Ishikawa (cell line): ENCODE results near the gene PPFIBP2.

Source experiments
- EP300 ChIP-seq: IDR thresholded peaks from 2 replicates; pipeline ENCODE4 v1.6.1; 2012; ENCODE audit warnings: borderline replicate concordance
- TAF1 ChIP-seq: IDR thresholded peaks from 2 replicates; pipeline ENCODE4 v1.6.1; 2012; ENCODE audit warnings: low read depth, mild to moderate bottlenecking
- YY1 ChIP-seq: IDR thresholded peaks from 2 replicates; pipeline ENCODE4 v1.6.1; 2012; ENCODE audit warnings: low read depth
- TF ChIP-seq, protein P1 (sequence below): IDR thresholded peaks from 2 replicates; pipeline ENCODE4 v1.6.1; 2012; ENCODE audit warnings: low read depth, mild to moderate bottlenecking

DNA sequence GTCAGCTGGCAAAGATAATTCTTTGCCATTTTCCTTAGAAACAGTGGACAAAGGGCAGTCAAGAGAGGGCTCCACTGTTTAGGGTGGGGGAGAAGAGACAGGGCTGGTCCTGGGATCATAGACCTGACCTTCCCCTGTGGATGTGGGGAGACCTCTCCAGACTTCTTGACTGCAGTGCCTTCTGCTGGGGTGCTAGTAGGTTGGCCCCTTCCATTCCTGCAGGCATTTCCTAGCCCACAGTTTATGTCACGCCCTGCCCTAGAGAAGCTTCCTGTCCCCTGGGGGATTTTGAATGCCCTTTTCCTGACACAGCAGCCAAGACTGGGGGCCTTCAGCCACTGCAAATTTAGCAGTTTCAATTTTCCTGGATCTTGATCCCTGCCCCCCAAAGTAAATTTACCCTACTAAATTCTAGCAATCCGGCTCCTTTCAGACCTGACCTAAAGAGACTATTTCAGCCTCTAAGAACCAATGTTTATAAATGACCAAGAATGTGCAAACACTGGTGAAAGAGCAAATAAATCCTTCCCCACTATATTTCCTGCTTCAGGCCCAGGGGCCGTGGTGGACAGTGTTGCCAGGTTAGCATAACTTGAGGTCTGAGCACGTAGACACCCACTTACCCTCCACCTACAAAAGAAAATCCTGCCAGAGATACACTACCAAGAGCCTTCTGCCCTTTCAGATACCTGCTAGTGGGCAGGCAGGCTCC lies 58.4 kb downstream of the PPFIBP2 start:
- TF ChIP-seq EP300: no peak
- TF ChIP-seq, protein P1, sequence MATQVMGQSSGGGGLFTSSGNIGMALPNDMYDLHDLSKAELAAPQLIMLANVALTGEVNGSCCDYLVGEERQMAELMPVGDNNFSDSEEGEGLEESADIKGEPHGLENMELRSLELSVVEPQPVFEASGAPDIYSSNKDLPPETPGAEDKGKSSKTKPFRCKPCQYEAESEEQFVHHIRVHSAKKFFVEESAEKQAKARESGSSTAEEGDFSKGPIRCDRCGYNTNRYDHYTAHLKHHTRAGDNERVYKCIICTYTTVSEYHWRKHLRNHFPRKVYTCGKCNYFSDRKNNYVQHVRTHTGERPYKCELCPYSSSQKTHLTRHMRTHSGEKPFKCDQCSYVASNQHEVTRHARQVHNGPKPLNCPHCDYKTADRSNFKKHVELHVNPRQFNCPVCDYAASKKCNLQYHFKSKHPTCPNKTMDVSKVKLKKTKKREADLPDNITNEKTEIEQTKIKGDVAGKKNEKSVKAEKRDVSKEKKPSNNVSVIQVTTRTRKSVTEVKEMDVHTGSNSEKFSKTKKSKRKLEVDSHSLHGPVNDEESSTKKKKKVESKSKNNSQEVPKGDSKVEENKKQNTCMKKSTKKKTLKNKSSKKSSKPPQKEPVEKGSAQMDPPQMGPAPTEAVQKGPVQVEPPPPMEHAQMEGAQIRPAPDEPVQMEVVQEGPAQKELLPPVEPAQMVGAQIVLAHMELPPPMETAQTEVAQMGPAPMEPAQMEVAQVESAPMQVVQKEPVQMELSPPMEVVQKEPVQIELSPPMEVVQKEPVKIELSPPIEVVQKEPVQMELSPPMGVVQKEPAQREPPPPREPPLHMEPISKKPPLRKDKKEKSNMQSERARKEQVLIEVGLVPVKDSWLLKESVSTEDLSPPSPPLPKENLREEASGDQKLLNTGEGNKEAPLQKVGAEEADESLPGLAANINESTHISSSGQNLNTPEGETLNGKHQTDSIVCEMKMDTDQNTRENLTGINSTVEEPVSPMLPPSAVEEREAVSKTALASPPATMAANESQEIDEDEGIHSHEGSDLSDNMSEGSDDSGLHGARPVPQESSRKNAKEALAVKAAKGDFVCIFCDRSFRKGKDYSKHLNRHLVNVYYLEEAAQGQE: no peak
- no peak for TF ChIP-seq YY1
- TF ChIP-seq TAF1: no peak
